Stimulated activated naive CD8-positive, alpha-beta T cell treated with anti-CD3 and anti-CD28 coated beads, Interleukin-15, Interleukin-2, amounts not matched to agents 100 ng/mL and 50 ng/mL, for 24 hours (primary cell): ENCODE results near the gene MAML2.

ENCODE experiments used
- H3K27ac Mint-ChIP-seq: one replicate; pipeline ENCODE4 v1.8.0; 2021; ENCODE audit warnings: mild to moderate bottlenecking, mixed read lengths
- H3K27me3 Mint-ChIP-seq: one replicate; pipeline ENCODE4 v1.8.0; 2021; ENCODE audit warnings: mixed read lengths
- H3K36me3 Mint-ChIP-seq: one replicate; pipeline ENCODE4 v1.8.0; 2021; ENCODE audit warnings: low read depth, mixed read lengths
- H3K4me1 Mint-ChIP-seq: one replicate; pipeline ENCODE4 v1.8.0; 2021; ENCODE audit warnings: low read depth, mixed read lengths
- H3K4me3 Mint-ChIP-seq: one replicate; pipeline ENCODE4 v1.8.0; 2021; ENCODE audit warnings: mild to moderate bottlenecking, mixed read lengths
- H3K9me3 Mint-ChIP-seq: one replicate; pipeline ENCODE4 v1.8.0; 2021; ENCODE audit warnings: mixed read lengths

The MAML2 gene

GRCh38 chr11:96331699-96332116 lies 11.3 kb downstream of the MAML2 start:
- Mint-ChIP-seq H3K27ac (peak overlapping the region; percentile 27), H3K4me1 (peaks cover 89% of the 10 kb centered on the region), H3K4me3 (no peak overlapping the region), H3K27me3 (no peaks in the 10 kb centered on the region), H3K9me3 (no peaks in the 10 kb centered on the region), H3K36me3 (peaks cover 51% of the 10 kb centered on the region)

DNA sequence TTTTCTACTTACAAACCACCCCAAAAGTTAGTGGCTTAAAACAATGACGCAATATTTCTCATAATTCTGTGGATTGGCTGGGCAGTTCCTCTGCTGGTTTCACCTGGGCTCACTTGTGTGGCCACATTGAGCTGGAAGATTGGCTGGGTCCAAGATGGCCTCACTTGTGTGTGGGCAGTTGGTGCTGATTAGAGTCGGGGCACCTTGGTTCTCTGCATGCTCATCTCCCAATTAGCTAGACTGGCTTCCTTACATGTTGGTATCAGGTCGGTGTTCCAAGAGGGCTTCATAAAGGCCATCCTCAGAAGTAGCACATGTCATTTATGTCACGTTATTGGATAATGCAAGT lies 12.5 kb downstream of the MAML2 start:
- no peaks in the 10 kb centered on the region for H3K27me3 Mint-ChIP-seq
- no peaks in the 10 kb centered on the region for H3K9me3 Mint-ChIP-seq
- peaks cover 45% of the 10 kb centered on the region for H3K36me3 Mint-ChIP-seq
- H3K4me3 Mint-ChIP-seq: peak overlapping the region; percentile 41
- H3K4me1 Mint-ChIP-seq: peaks cover 87% of the 10 kb centered on the region
- peak overlapping the region; percentile 71 for H3K27ac Mint-ChIP-seq

- no peaks in the 10 kb centered on the region for H3K27me3 Mint-ChIP-seq
- H3K9me3 Mint-ChIP-seq: no peaks in the 10 kb centered on the region
- H3K4me1 Mint-ChIP-seq: peaks cover 87% of the 10 kb centered on the region
- peak overlapping the region; percentile 90 for H3K27ac Mint-ChIP-seq
- H3K36me3 Mint-ChIP-seq: peaks cover 44% of the 10 kb centered on the region
- peak overlapping the region; percentile 21 for H3K4me3 Mint-ChIP-seq
Measured at GRCh38 chr11:96329855-96330510, 13.0 kb downstream of the MAML2 start.

DNA sequence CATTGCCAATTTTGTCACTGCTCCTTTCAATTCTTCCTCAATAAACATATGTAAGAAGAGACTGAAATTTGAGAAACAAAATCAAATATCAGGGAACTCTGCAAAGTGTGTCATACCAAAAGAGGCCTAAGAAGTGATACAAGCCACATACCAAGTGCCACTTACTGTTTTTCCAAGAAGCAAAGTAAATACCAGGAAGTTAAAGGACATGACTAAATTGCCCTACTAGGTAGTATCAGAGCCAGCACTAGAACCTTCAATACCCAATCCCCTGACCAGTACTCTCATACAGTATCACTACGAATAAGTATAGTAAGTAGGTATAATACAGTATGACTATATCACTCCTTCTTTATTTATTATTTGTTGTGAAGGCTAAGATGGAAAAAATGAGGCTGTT lies 13.6 kb downstream of the MAML2 start:
- Mint-ChIP-seq H3K4me1 (peaks cover 87% of the 10 kb centered on the region), H3K9me3 (no peaks in the 10 kb centered on the region), H3K27me3 (no peaks in the 10 kb centered on the region), H3K4me3 (peak overlapping the region; percentile 60), H3K36me3 (peaks cover 38% of the 10 kb centered on the region), H3K27ac (peak overlapping the region; percentile 90)

GRCh38 chr11:96328395-96329010 lies 14.5 kb downstream of the MAML2 start:
- Mint-ChIP-seq H3K4me3 (no peak overlapping the region), H3K27ac (peak overlapping the region; percentile 90), H3K9me3 (no peaks in the 10 kb centered on the region), H3K36me3 (peaks cover 38% of the 10 kb centered on the region), H3K27me3 (no peaks in the 10 kb centered on the region), H3K4me1 (peaks cover 86% of the 10 kb centered on the region)

GRCh38 chr11:96326959-96327358 lies 16.0 kb downstream of the MAML2 start:
- H3K27ac Mint-ChIP-seq: no peak overlapping the region
- no peaks in the 10 kb centered on the region for H3K9me3 Mint-ChIP-seq
- peaks cover 50% of the 10 kb centered on the region for H3K36me3 Mint-ChIP-seq
- H3K4me3 Mint-ChIP-seq: no peak overlapping the region
- peaks cover 79% of the 10 kb centered on the region for H3K4me1 Mint-ChIP-seq
- no peaks in the 10 kb centered on the region for H3K27me3 Mint-ChIP-seq

GRCh38 chr11:96324912-96325311 lies 18.1 kb downstream of the MAML2 start:
- H3K4me1 Mint-ChIP-seq: peaks cover 79% of the 10 kb centered on the region
- H3K36me3 Mint-ChIP-seq: peaks cover 58% of the 10 kb centered on the region
- no peak overlapping the region for H3K27ac Mint-ChIP-seq

GRCh38 chr11:96323642-96323985 lies 19.4 kb downstream of the MAML2 start:
- Mint-ChIP-seq H3K4me3 (no peak overlapping the region), H3K9me3 (no peaks in the 10 kb centered on the region), H3K27ac (no peak overlapping the region), H3K4me1 (peaks cover 79% of the 10 kb centered on the region), H3K36me3 (peaks cover 47% of the 10 kb centered on the region), H3K27me3 (no peaks in the 10 kb centered on the region)

More at GRCh38 chr11:96324912-96325311, 18.1 kb downstream of the MAML2 start:
- Mint-ChIP-seq H3K27me3 (no peaks in the 10 kb centered on the region), H3K9me3 (no peaks in the 10 kb centered on the region), H3K4me3 (no peak overlapping the region)

DNA sequence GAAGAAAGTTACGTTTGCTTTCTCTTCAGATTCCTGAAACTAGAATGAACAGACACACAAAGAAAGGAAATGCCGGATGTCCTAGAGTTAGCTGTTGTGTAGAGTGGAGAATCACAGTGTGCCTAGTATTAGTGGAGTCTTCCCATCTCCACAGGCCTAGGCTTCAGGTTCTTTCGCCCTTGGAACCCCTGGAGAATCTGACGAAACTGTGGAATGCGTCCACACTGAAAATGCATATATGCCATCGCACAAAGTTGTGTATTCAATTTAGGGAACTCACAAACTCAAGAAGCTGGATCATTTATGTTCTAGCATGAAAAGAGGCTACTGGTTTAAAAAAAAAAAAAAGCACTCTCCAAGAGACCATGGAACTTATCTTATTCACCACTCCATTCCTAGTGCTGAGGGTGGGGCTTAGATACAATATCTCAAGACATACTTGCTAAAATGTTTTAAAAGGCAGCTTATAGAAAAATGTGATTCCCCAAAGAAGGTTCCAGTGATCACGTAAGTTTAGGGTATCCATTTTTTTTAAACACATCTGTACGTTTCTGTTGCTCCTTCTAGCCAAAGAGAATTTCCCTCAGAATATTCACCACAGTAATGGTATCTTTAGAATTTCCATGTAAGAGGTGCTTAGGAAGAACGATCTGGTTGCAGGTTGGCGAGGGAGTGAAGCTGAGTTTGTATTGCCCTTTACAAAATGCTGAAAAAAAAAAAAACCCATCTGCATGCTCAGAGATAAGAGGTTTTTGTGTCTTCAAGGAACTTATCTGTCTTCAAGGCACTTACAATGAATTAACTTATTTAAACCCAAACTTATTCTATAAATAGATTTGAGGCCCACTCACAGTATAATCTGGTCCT lies 20.0 kb downstream of the MAML2 start:
- Mint-ChIP-seq H3K36me3 (peaks cover 47% of the 10 kb centered on the region), H3K4me3 (no peak overlapping the region), H3K4me1 (peaks cover 80% of the 10 kb centered on the region), H3K27me3 (no peaks in the 10 kb centered on the region), H3K27ac (no peak overlapping the region), H3K9me3 (no peaks in the 10 kb centered on the region)

DNA sequence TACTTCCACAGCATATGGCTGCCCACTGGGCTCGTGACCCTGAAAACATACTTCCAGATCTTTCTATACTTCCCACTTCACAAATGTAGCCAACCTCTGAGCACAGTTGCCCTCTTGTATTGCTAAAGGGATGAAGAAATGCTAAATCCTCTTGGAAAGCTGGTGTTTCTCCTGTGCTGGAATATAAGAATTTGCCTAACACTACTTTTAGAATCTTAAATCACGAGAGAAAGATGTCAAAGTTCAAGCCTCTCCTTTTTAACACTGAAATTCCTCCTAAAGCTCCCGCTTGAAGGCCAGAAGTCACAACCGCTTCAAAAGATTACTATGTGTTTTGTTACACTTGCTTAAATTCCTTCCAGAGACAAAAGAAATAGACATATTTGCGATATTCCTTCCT lies 21.9 kb downstream of the MAML2 start:
- no peaks in the 10 kb centered on the region for H3K9me3 Mint-ChIP-seq
- H3K36me3 Mint-ChIP-seq: peaks cover 56% of the 10 kb centered on the region
- no peak overlapping the region for H3K4me3 Mint-ChIP-seq
- H3K27me3 Mint-ChIP-seq: no peaks in the 10 kb centered on the region
- peaks cover 91% of the 10 kb centered on the region for H3K4me1 Mint-ChIP-seq
- H3K27ac Mint-ChIP-seq: no peak overlapping the region

DNA sequence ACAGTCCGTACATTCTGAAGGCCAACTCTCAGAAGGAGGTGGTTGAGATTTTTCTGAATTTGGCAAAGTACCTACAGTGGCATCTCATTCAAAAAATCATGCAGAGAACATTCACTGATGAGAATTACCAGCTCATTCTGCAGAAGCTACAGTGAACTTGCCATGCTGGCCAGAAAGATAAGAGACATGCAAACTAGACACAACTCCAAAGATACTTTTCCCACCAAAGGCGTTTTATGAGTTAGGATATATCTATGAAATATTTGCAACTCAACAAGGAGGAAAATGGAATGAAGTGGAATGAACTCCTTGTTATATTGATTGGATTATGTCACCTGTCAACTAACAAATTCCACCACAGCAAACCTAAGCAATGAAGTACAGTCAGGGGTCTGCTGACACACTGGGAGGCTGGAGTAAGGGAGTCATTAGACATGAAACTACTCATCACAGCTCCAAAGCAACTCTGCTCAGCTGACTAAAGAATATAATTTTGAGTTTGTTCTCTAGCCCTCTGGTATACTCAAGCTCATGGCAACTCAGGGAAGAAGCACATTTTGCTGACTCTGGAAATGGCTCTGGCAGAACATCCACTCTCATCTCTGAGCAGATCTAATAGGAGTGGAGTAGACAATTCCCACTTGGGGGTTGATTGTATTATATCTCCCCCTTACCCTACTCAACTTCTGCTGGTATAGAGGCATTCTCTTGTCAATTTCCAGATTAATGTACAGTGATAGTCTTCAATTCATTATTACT lies 22.9 kb downstream of the MAML2 start:
- H3K4me1 Mint-ChIP-seq: peaks cover 92% of the 10 kb centered on the region
- no peaks in the 10 kb centered on the region for H3K27me3 Mint-ChIP-seq
- H3K4me3 Mint-ChIP-seq: no peak overlapping the region
- H3K27ac Mint-ChIP-seq: peak overlapping the region; percentile 21
- no peaks in the 10 kb centered on the region for H3K9me3 Mint-ChIP-seq
- peaks cover 56% of the 10 kb centered on the region for H3K36me3 Mint-ChIP-seq

DNA sequence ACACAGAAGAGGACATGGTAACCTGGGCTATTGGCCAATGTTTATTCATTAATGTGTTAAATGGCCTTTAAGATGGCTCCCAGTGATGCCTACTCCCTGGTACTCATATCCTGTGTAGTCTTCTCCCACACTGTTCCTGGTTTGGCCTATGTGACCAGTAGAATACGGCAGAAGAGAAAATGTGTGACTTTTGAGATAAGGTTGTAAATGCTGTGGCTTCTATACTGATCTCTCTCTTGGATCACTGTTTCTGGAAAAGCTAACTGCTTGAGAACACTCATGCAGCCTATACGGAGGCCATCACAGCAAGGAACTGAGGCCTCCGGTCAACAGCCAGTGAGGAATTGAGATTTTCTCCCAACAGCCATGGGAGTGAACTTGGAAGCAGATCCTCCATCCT lies 24.1 kb downstream of the MAML2 start:
- no peaks in the 10 kb centered on the region for H3K27me3 Mint-ChIP-seq
- no peaks in the 10 kb centered on the region for H3K9me3 Mint-ChIP-seq
- H3K27ac Mint-ChIP-seq: peak overlapping the region; percentile 11
- H3K4me1 Mint-ChIP-seq: peaks cover 93% of the 10 kb centered on the region
- no peak overlapping the region for H3K4me3 Mint-ChIP-seq
- peaks cover 67% of the 10 kb centered on the region for H3K36me3 Mint-ChIP-seq

GRCh38 chr11:96318399-96318798 lies 24.6 kb downstream of the MAML2 start:
- Mint-ChIP-seq H3K27me3 (no peaks in the 10 kb centered on the region), H3K36me3 (peaks cover 65% of the 10 kb centered on the region), H3K27ac (peak overlapping the region; percentile 42), H3K9me3 (no peaks in the 10 kb centered on the region), H3K4me1 (peaks cover 93% of the 10 kb centered on the region), H3K4me3 (no peak overlapping the region)

DNA sequence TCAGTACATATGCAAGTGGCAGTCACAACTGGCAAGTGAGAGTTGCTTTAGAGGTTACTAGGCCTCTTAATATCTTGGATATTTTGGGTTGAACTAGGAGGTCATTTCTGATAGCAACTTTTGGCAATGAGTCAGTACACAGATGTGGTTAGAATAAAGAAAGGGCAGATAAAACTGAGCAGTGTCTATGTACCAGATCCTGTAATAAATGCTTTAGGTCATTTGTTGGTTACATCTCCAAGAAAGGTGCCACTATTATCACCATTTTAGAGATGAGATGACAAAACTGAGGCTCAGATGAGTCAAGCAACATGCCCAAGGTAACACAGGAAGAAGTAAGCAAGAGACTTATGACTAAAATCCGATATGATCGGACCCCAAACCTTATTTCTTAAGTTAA lies 25.0 kb downstream of the MAML2 start:
- Mint-ChIP-seq H3K9me3 (no peaks in the 10 kb centered on the region), H3K27me3 (no peaks in the 10 kb centered on the region), H3K4me1 (peaks cover 93% of the 10 kb centered on the region), H3K36me3 (peaks cover 63% of the 10 kb centered on the region), H3K27ac (peak overlapping the region; percentile 42), H3K4me3 (no peak overlapping the region)

GRCh38 chr11:96317571-96317970 lies 25.4 kb downstream of the MAML2 start:
- H3K27ac Mint-ChIP-seq: peak overlapping the region; percentile 42
- no peaks in the 10 kb centered on the region for H3K27me3 Mint-ChIP-seq
- no peaks in the 10 kb centered on the region for H3K9me3 Mint-ChIP-seq
- peaks cover 59% of the 10 kb centered on the region for H3K36me3 Mint-ChIP-seq
- H3K4me1 Mint-ChIP-seq: peaks cover 97% of the 10 kb centered on the region
- H3K4me3 Mint-ChIP-seq: no peak overlapping the region
